GM06990 (cell line): ENCODE data around the gene SPAST.

Source experiments
- DNase-seq: peaks from one replicate; pipeline ENCODE4 v3.0.0-alpha.2; 2011; ENCODE audit not compliant: insufficient read length; ENCODE audit errors: extremely low read depth
- H3K27me3 ChIP-seq: replicated peaks from 2 replicates; pipeline ENCODE4 v1.6.0; 2011; ENCODE audit warnings: low read length; ENCODE audit not compliant: control insufficient read depth, insufficient read depth
- H3K36me3 ChIP-seq: 2 replicates; pipeline ENCODE4 v1.5.1; 2011; ENCODE audit warnings: low read length; ENCODE audit not compliant: control insufficient read depth, insufficient read depth
- H3K4me3 ChIP-seq: replicated peaks from 2 replicates; pipeline ENCODE4 v1.5.1; 2011; ENCODE audit warnings: low read depth, mild to moderate bottlenecking, control low read depth, low read length
- CTCF ChIP-seq: IDR thresholded peaks from 2 replicates; pipeline ENCODE4 v1.5.1; 2011; ENCODE audit warnings: low read length, control low read depth, mild to moderate bottlenecking, inconsistent platforms; ENCODE audit not compliant: insufficient read depth, poor library complexity, severe bottlenecking

Gene SPAST

GRCh38 chr2:32064713-32065112 is 1.4 kb downstream of the SPAST start:
- no peak for DNase-seq
- Histone ChIP-seq H3K27me3 (no peaks in the 10 kb centered on the region), H3K4me3 (peak overlapping the region; percentile 85), H3K36me3 (no peaks in the 10 kb centered on the region)
- TF ChIP-seq CTCF, result no peak

- Histone ChIP-seq H3K4me3 (no peak overlapping the region), H3K36me3 (no peaks in the 10 kb centered on the region; the same call in 1 of the 2 replicates), H3K27me3 (no peaks in the 10 kb centered on the region)
- no peak for DNase-seq
- TF ChIP-seq CTCF, result no peak
These were observed 4.2 kb downstream of the SPAST start for GRCh38 chr2:32067549-32067948.

GRCh38 chr2:32074134-32074506 is 10.8 kb downstream of the SPAST start:
- no peak for DNase-seq
- no peak for TF ChIP-seq CTCF
- no peak overlapping the region for H3K4me3 ChIP-seq
- no peaks in the 10 kb centered on the region; the same call in 1 of the 2 replicates for H3K36me3 ChIP-seq
- H3K27me3 ChIP-seq, result no peaks in the 10 kb centered on the region

GRCh38 chr2:32095671-32096070 is 32.3 kb downstream of the SPAST start:
- H3K4me3 ChIP-seq, result no peak overlapping the region
- no peaks in the 10 kb centered on the region for H3K27me3 ChIP-seq
- no peak for TF ChIP-seq CTCF
- no peaks in the 10 kb centered on the region for H3K36me3 ChIP-seq
- DNase-seq, result no peak

- no peak for TF ChIP-seq CTCF
- no peaks in the 10 kb centered on the region for H3K36me3 ChIP-seq
- no peak overlapping the region for H3K4me3 ChIP-seq
- DNase-seq, result no peak
- H3K27me3 ChIP-seq, result no peaks in the 10 kb centered on the region
These were observed 44.8 kb downstream of the SPAST start for GRCh38 chr2:32108111-32108510.

GRCh38 chr2:32118055-32118454 is 54.7 kb downstream of the SPAST start:
- H3K36me3 ChIP-seq, result no peaks in the 10 kb centered on the region
- no peaks in the 10 kb centered on the region for H3K27me3 ChIP-seq
- DNase-seq, result no peak
- no peak overlapping the region for H3K4me3 ChIP-seq
- no peak for TF ChIP-seq CTCF
